Limb (tissue), 2 donors: Measurements from ENCODE around the gene WSB2.

ENCODE experiments used
- DNase-seq, 2 donors: peaks; one replicate each; pipeline ENCODE4 v3.0.0-alpha.2; 2016; ENCODE audit errors: extremely low spot score in 2 of 2

The WSB2 gene

GRCh38 chr12:117994551-117995438 lies 66.2 kb downstream of the WSB2 start:
- DNase-seq: no peak

- DNase-seq: no peak
Measured at GRCh38 chr12:117986705-117987469, 74.1 kb downstream of the WSB2 start.

GRCh38 chr12:117985182-117985581 lies 75.8 kb downstream of the WSB2 start:
- no peak for DNase-seq
